Karpas-422 (cell line): ENCODE results near the gene NDUFAF5. TPM values are rescaled to one million over a fixed set of nuclear protein-coding genes. Genes with fewer than 3 reads are reported as not detected.

Source experiments
- DNase-seq: peaks from one replicate; pipeline ENCODE4 v3.0.0-alpha.2; 2015
- H2AFZ ChIP-seq: fragments of 200-600 bp; sonication (generic); 2 replicates; pipeline ENCODE4 v1.6.1; 2014; ENCODE audit warnings: antibody characterized with exemption, low read length, mixed read lengths
- H3K27ac ChIP-seq: fragments of 200-600 bp; sonication (generic); 2 replicates; pipeline ENCODE4 v1.5.1; 2014; ENCODE audit warnings: mild to moderate bottlenecking, low read length, moderate library complexity
- H3K27me3 ChIP-seq: fragments of 200-600 bp; sonication (generic); 2 replicates; pipeline ENCODE4 v1.6.1; 2014; ENCODE audit warnings: low read length, mixed read lengths
- H3K36me3 ChIP-seq: fragments of 200-600 bp; sonication (generic); 2 replicates; pipeline ENCODE4 v1.6.1; 2014; ENCODE audit warnings: low read length, mixed read lengths; ENCODE audit not compliant: insufficient read depth
- H3K4me1 ChIP-seq: fragments of 200-600 bp; sonication (generic); 2 replicates; pipeline ENCODE4 v1.6.1; 2014; ENCODE audit warnings: mild to moderate bottlenecking, low read length, mixed read lengths
- H3K4me2 ChIP-seq: fragments of 200-600 bp; sonication (generic); 2 replicates; pipeline ENCODE4 v1.6.1; 2014; ENCODE audit warnings: low read length, low read depth, mild to moderate bottlenecking; ENCODE audit not compliant: poor library complexity, severe bottlenecking
- H3K4me3 ChIP-seq: fragments of 200-600 bp; sonication (generic); 2 replicates; pipeline ENCODE4 v1.5.1; 2014; ENCODE audit warnings: mild to moderate bottlenecking, antibody characterized with exemption, low read length, mixed read lengths
- H3K79me2 ChIP-seq: fragments of 200-600 bp; sonication (generic); 2 replicates; pipeline ENCODE4 v1.6.1; 2014; ENCODE audit warnings: mild to moderate bottlenecking, low read length, mixed read lengths
- H3K9ac ChIP-seq: fragments of 200-600 bp; sonication (generic); 2 replicates; pipeline ENCODE4 v1.6.0; 2014; ENCODE audit warnings: low read length
- H3K9me2 ChIP-seq: fragments of 200-600 bp; sonication (generic), shearing (Covaris generic); replicated peaks from 2 replicates; pipeline ENCODE4 v1.6.0; 2014; ENCODE audit warnings: mild to moderate bottlenecking, low read length, moderate library complexity; ENCODE audit not compliant: insufficient read depth
- H3K9me3 ChIP-seq: fragments of 300-700, 200-600 bp; sonication (generic); 2 replicates; pipeline ENCODE4 v1.6.1; 2014; ENCODE audit warnings: low read length, mixed read lengths
- H4K20me1 ChIP-seq: fragments of 200-600 bp; sonication (generic); 2 replicates; pipeline ENCODE4 v1.6.1; 2014; ENCODE audit warnings: mild to moderate bottlenecking, antibody characterized with exemption, low read length, low read depth; ENCODE audit not compliant: insufficient read depth
- total RNA-seq: library from RNA; depleted of rRNA; stranded (reverse); fragments of >200 nt; shearing (Covaris generic); gene quantifications from 2 replicates; pipeline ENCODE4 v1.2.3, GENCODE V29; 2014; ENCODE audit warnings: low replicate concordance

NDUFAF5 gene
- total RNA-seq, 1 experiment from 2014 or later = 18.9 TPM

DNA sequence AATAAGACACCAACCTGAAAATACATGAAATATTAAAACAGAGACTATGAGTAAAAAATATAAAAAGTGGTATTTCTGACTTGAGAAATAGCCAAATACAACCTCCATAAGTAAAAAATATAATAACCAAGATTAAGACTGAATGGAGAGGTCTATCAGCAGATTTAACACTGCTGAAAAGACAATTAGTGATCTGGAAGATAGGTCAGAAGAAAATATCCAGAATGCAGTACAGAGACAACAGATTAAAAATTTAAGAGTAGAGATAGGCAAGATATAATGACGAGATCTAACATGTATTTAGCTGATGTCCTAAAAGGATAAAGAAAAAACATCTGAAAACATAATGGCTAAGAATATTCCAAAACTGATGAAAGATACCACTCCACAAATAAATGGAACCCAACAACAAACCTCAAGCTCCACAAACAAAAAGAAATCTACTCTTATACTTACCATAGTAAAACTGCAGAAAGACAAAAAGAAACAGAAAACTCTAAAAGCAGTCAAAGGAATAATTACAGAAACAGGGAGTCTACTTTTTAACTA lies 18.9 kb upstream of the NDUFAF5 start:
- peaks cover 3% of the 10 kb centered on the region; the same call in 1 of the 2 replicates for H3K9me3 ChIP-seq
- no peaks in the 10 kb centered on the region for H3K4me1 ChIP-seq
- peaks cover 52% of the 10 kb centered on the region for H3K79me2 ChIP-seq
- H3K4me2 ChIP-seq = no peak overlapping the region
- H3K36me3 ChIP-seq = peaks cover 91% of the 10 kb centered on the region
- no peak overlapping the region for H3K27ac ChIP-seq
- no peak overlapping the region for H2AFZ ChIP-seq
- H3K27me3 ChIP-seq = no peaks in the 10 kb centered on the region
- no peak overlapping the region for H3K4me3 ChIP-seq
- H4K20me1 ChIP-seq = no peaks in the 10 kb centered on the region
- no peak for DNase-seq
- no peak overlapping the region for H3K9ac ChIP-seq
- H3K9me2 ChIP-seq = no peaks in the 10 kb centered on the region

DNA sequence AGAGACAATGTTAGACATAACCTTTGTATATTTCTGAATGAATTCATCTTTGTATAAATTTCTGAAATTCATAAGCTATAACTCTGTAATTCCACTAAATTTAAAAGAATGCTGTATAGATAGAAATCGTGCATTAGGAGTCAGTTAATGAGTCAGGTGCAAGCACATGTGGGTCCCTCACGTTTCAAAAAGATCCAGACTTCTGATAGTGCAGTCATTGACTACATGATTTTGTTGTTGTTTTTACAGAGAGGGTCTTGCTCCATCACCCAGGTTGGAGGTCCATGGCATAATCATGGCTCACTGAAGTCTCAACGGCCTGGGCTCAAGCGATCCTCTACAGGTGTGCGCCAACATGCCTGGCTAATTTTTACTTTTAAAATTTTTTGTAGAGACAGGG lies 14.7 kb upstream of the NDUFAF5 start:
- Histone ChIP-seq H3K9me2 (no peaks in the 10 kb centered on the region), H3K27me3 (no peaks in the 10 kb centered on the region), H4K20me1 (no peaks in the 10 kb centered on the region), H3K9me3 (peaks cover 3% of the 10 kb centered on the region; the same call in 1 of the 2 replicates), H3K9ac (no peak overlapping the region), H3K36me3 (peaks cover 91% of the 10 kb centered on the region), H3K4me2 (no peak overlapping the region), H3K79me2 (peaks cover 32% of the 10 kb centered on the region), H2AFZ (no peak overlapping the region), H3K4me1 (no peaks in the 10 kb centered on the region), H3K4me3 (no peak overlapping the region), H3K27ac (no peak overlapping the region)
- DNase-seq = no peak

DNA sequence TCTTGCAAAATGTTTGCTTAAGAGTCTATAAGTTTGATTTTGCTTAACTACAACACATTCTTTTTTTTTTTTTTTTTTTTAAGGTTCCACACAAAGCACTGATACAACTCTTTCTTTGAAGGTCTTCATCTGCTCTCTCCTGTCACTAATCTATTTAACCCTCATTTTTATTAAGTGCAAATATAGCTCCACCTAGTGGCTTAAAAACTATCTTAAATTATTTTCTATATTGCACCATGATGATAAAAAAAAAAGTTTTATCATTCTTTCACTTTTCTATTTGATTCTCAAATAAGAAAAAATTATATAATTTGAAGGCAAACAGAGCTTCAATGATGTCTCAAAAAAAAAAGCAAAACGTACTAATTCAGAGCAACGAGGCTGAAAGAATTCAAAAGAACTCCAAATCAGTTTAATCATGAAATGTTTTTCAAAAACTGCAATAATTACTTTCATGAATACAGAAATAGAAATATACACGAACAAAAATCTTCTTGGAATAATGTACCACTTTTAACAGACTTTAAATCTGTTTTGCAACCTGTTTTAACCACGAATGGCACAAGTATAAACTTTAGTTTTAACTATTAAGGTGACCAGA lies 12.9 kb upstream of the NDUFAF5 start:
- peaks cover 91% of the 10 kb centered on the region for H3K36me3 ChIP-seq
- no peak overlapping the region for H3K4me2 ChIP-seq

GRCh38 chr20:13772529-13772928 lies 12.3 kb upstream of the NDUFAF5 start:
- H3K36me3 ChIP-seq = peaks cover 91% of the 10 kb centered on the region
- H3K4me1 ChIP-seq = no peaks in the 10 kb centered on the region
- no peaks in the 10 kb centered on the region for H3K9me2 ChIP-seq
- no peak overlapping the region for H3K4me3 ChIP-seq
- no peak overlapping the region for H3K9ac ChIP-seq
- no peaks in the 10 kb centered on the region for H4K20me1 ChIP-seq
- H3K9me3 ChIP-seq = no peaks in the 10 kb centered on the region; the same call in 1 of the 2 replicates
- DNase-seq = no peak
- no peak overlapping the region for H3K27ac ChIP-seq
- no peaks in the 10 kb centered on the region for H3K27me3 ChIP-seq
- H3K4me2 ChIP-seq = no peak overlapping the region
- H3K79me2 ChIP-seq = peaks cover 29% of the 10 kb centered on the region
- H2AFZ ChIP-seq = no peak overlapping the region

More for the DNA sequence above, 12.9 kb upstream of the NDUFAF5 start:
- DNase-seq = peak; percentile 79
- Histone ChIP-seq H3K4me1 (no peaks in the 10 kb centered on the region), H3K9me3 (no peaks in the 10 kb centered on the region; the same call in 1 of the 2 replicates), H2AFZ (no peak overlapping the region), H3K9ac (no peak overlapping the region), H3K79me2 (peaks cover 24% of the 10 kb centered on the region), H4K20me1 (no peaks in the 10 kb centered on the region), H3K27me3 (no peaks in the 10 kb centered on the region), H3K9me2 (no peaks in the 10 kb centered on the region), H3K27ac (no peak overlapping the region), H3K4me3 (no peak overlapping the region)

GRCh38 chr20:13775867-13776266 lies 9.0 kb upstream of the NDUFAF5 start:
- no peak for DNase-seq
- H3K79me2 ChIP-seq = peaks cover 47% of the 10 kb centered on the region
- H3K27ac ChIP-seq = no peak overlapping the region
- no peaks in the 10 kb centered on the region for H3K9me2 ChIP-seq
- no peaks in the 10 kb centered on the region for H3K9me3 ChIP-seq
- H4K20me1 ChIP-seq = no peaks in the 10 kb centered on the region
- no peak overlapping the region for H3K4me2 ChIP-seq
- no peak overlapping the region for H3K9ac ChIP-seq
- H3K4me1 ChIP-seq = no peaks in the 10 kb centered on the region; the same call in 1 of the 2 replicates
- H3K27me3 ChIP-seq = no peaks in the 10 kb centered on the region
- H3K36me3 ChIP-seq = peaks cover 85% of the 10 kb centered on the region
- H3K4me3 ChIP-seq = no peak overlapping the region
- H2AFZ ChIP-seq = no peak overlapping the region

DNA sequence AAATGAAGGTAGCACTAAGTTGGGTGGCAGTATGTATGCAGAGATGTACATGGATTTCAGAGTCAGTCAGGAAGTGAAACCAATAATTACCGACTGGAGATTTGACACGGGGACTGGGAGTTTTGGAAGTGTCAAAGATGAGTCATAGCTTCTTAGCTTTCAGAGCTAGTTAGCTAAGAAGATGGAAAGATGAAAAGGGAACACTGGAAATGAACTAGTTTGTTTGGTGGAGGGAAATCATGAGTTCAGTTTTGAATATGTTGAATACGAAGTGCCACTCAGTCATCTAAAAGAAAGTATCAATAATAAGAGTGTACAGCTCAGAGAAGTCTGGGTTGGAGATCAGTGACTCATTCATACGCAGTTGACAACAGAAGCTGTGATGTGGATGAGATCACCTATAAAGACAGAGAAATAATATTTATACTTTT lies 7.6 kb upstream of the NDUFAF5 start:
- no peak for DNase-seq
- Histone ChIP-seq H3K27me3 (no peaks in the 10 kb centered on the region), H3K4me1 (no peaks in the 10 kb centered on the region; the same call in 1 of the 2 replicates), H2AFZ (no peak overlapping the region), H3K36me3 (peaks cover 85% of the 10 kb centered on the region), H3K9me2 (no peaks in the 10 kb centered on the region), H4K20me1 (no peaks in the 10 kb centered on the region), H3K9me3 (no peaks in the 10 kb centered on the region), H3K4me2 (no peak overlapping the region), H3K9ac (no peak overlapping the region), H3K79me2 (peaks cover 54% of the 10 kb centered on the region), H3K27ac (no peak overlapping the region), H3K4me3 (no peak overlapping the region)

DNA sequence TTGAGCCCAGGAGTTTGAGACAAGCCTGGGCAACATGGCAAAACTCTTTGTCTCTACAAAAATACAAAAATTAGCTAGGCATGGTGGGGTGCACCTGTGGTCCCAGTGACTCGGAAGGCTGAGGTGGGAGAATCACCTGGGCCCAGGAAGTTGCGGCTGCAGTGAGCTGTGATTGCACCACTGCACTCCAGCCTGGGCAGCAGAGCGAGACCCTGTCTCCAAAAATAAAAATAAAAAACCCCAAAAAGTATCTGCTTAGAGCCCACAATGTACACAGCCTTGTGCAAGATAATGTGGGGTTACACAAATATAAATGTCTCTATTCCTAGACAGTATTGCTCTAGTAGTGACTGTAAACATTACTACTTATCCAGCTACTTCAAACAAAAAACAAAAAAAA lies 6.0 kb upstream of the NDUFAF5 start:
- Histone ChIP-seq H3K36me3 (peaks cover 80% of the 10 kb centered on the region), H3K4me2 (no peak overlapping the region), H3K27ac (no peak overlapping the region), H4K20me1 (no peaks in the 10 kb centered on the region), H2AFZ (no peak overlapping the region), H3K9me2 (no peaks in the 10 kb centered on the region), H3K4me3 (no peak overlapping the region), H3K9me3 (no peaks in the 10 kb centered on the region), H3K9ac (no peak overlapping the region), H3K79me2 (peaks cover 70% of the 10 kb centered on the region), H3K4me1 (peaks cover 7% of the 10 kb centered on the region), H3K27me3 (no peaks in the 10 kb centered on the region)
- DNase-seq = no peak

DNA sequence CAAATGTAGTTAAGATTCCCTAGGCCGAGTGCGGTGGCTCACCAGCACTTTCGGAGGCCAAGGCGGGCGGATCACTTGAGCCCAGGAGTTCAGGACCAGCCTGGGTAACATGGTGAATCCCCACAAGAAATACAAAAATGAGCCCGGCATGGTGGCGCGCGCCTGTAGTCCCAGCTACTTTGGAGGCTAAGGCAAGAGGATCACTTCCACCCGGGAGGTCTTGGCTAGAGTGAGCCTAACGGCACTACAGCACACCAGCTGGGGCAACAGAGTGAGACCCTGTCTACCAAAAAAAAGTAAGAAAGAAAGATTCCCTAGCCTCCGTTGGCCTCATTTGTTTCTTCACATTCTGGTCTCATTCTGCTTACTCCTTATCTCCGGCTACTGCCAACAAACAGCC lies 1.3 kb upstream of the NDUFAF5 start:
- Histone ChIP-seq H3K4me1 (peaks cover 34% of the 10 kb centered on the region), H2AFZ (no peak overlapping the region), H3K4me3 (peak overlapping the region; percentile 98), H3K27me3 (no peaks in the 10 kb centered on the region), H3K36me3 (peaks cover 51% of the 10 kb centered on the region), H3K4me2 (peak overlapping the region; percentile 93), H3K9me3 (no peaks in the 10 kb centered on the region), H4K20me1 (peaks cover 9% of the 10 kb centered on the region; the same call in 1 of the 2 replicates), H3K9me2 (no peaks in the 10 kb centered on the region), H3K27ac (no peak overlapping the region), H3K9ac (peak overlapping the region; percentile 95), H3K79me2 (peaks cover 95% of the 10 kb centered on the region)
- DNase-seq = no peak
